Stimulated activated CD8-positive, alpha-beta memory T cell treated with anti-CD3 and anti-CD28 coated beads, Interleukin-7, amount 100 ng/mL, for 24 hours (primary cell): ENCODE measurements around the gene PCYT2.
A peak's percentile ranks its signal among the peaks of the same experiment; 100 is the strongest.

Experiments used
- DNase-seq: peaks from one replicate; pipeline ENCODE4 v3.0.0-alpha.2; 2020; ENCODE audit warnings: low read depth

Gene PCYT2

GRCh38 chr17:81869221-81870130 is 41.7 kb downstream of the PCYT2 start:
- no peak for DNase-seq

- no peak for DNase-seq
These were observed 42.5 kb downstream of the PCYT2 start for GRCh38 chr17:81868674-81869220.

- no peak for DNase-seq
These were observed 43.1 kb downstream of the PCYT2 start for GRCh38 chr17:81867991-81868673.

GRCh38 chr17:81867170-81867990 is 43.8 kb downstream of the PCYT2 start:
- DNase-seq, result no peak

- DNase-seq, result no peak
These were observed 44.6 kb downstream of the PCYT2 start for GRCh38 chr17:81866440-81867169.

GRCh38 chr17:81865733-81866439 is 45.3 kb downstream of the PCYT2 start:
- no peak for DNase-seq

- DNase-seq, result no peak
These were observed 45.9 kb downstream of the PCYT2 start for GRCh38 chr17:81865358-81865732.

GRCh38 chr17:81863833-81864768 is 47.1 kb downstream of the PCYT2 start:
- no peak for DNase-seq

GRCh38 chr17:81863123-81863675 is 48.0 kb downstream of the PCYT2 start:
- no peak for DNase-seq

- peak; percentile 98 for DNase-seq
These were observed 50.2 kb downstream of the PCYT2 start for GRCh38 chr17:81860756-81861568.

GRCh38 chr17:81859906-81860755 is 51.1 kb downstream of the PCYT2 start, which contains the start of gene P4HB:
TSS of gene P4HB (minus strand) at chr17:81860535. CDS start at chr17:81860471, 64 bp downstream.
- DNase-seq, result peak; percentile 95

GRCh38 chr17:81858967-81859905 is 52.0 kb downstream of the PCYT2 start:
- no peak for DNase-seq

GRCh38 chr17:81858170-81858966 is 52.8 kb downstream of the PCYT2 start:
- DNase-seq, result no peak

- no peak for DNase-seq
These were observed 56.0 kb downstream of the PCYT2 start for GRCh38 chr17:81854974-81855774.

- DNase-seq, result no peak
These were observed 59.0 kb downstream of the PCYT2 start for GRCh38 chr17:81852237-81852636.
